Measurements from ENCODE around the gene OR5B12.
"Not testable (repeated sequence)": the region's sequence is repeated elsewhere in the genome, so short reads cannot be mapped to it uniquely, and the experiment has no call there.

Gene OR5B12

GRCh38 chr11:58442136-58442535, at the start of gene OR5B12:
OR5B12 (minus strand) TSS chr11:58442236; CDS start chr11:58440151, 2,085 bp downstream.
- no peak for DNase-seq (ENCODE audit: low spot score)
- no peak for FAIRE-seq

GRCh38 chr11:58490827-58491226, 48.8 kb upstream of the OR5B12 start:
- DNase-seq (ENCODE audit: low spot score) (no peak), FAIRE-seq (no peak)

GRCh38 chr11:58487170-58487569, 45.1 kb upstream of the OR5B12 start:
- FAIRE-seq (no peak), DNase-seq (ENCODE audit: low spot score) (no peak)

- FAIRE-seq (no peak), DNase-seq (ENCODE audit: low spot score) (no peak)
Measured at GRCh38 chr11:58485961-58486360, 43.9 kb upstream of the OR5B12 start.

GRCh38 chr11:58471892-58472291, 29.9 kb upstream of the OR5B12 start:
- DNase-seq (ENCODE audit: low spot score): no peak
- FAIRE-seq: no peak

- DNase-seq (ENCODE audit: low spot score) (no peak), FAIRE-seq (no peak)
Measured at GRCh38 chr11:58466293-58466692, 24.3 kb upstream of the OR5B12 start.

GRCh38 chr11:58465690-58466089, 23.7 kb upstream of the OR5B12 start:
- FAIRE-seq (no peak), DNase-seq (ENCODE audit: low spot score) (no peak)

GRCh38 chr11:58451585-58451984, 9.5 kb upstream of the OR5B12 start:
- FAIRE-seq (no peak), DNase-seq (ENCODE audit: low spot score) (no peak)

- DNase-seq (ENCODE audit: low spot score) (no peak), FAIRE-seq (no peak)
Measured at GRCh38 chr11:58446294-58446693, 4.3 kb upstream of the OR5B12 start.

GRCh38 chr11:58444300-58444699, 2.3 kb upstream of the OR5B12 start:
- no peak for FAIRE-seq
- no peak for DNase-seq (ENCODE audit: low spot score)

GRCh38 chr11:58438486-58438885, 3.5 kb downstream of the OR5B12 start:
- FAIRE-seq: no peak
- no peak for DNase-seq (ENCODE audit: low spot score)

- FAIRE-seq: no peak
- no peak for DNase-seq (ENCODE audit: low spot score)
Measured at GRCh38 chr11:58434217-58434616, 7.8 kb downstream of the OR5B12 start.

GRCh38 chr11:58433638-58434203, 8.3 kb downstream of the OR5B12 start:
- FAIRE-seq: no peak
- no peak for DNase-seq (ENCODE audit: low spot score)

GRCh38 chr11:58429273-58429672, 12.8 kb downstream of the OR5B12 start:
- no peak for FAIRE-seq
- DNase-seq (ENCODE audit: low spot score): no peak

- FAIRE-seq: no peak
Measured at GRCh38 chr11:58428021-58428420, 14.0 kb downstream of the OR5B12 start, which contains the start of gene OR5B2. OR5B2 (minus strand) TSS chr11:58428121; CDS start chr11:58423261, 4,860 bp downstream.

GRCh38 chr11:58406774-58407173, 35.3 kb downstream of the OR5B12 start, which contains the start of gene OR5B3:
OR5B3 (minus strand) TSS chr11:58406874; CDS start chr11:58403409, 3,465 bp downstream.
- FAIRE-seq (no peak), DNase-seq (ENCODE audit: low spot score) (no peak)

More at GRCh38 chr11:58428021-58428420, 14.0 kb downstream of the OR5B12 start, which contains the start of gene OR5B2:
- no peak for DNase-seq (ENCODE audit: low spot score)

GRCh38 chr11:58399622-58400021, 42.4 kb downstream of the OR5B12 start:
- not testable (repeated sequence) for FAIRE-seq; DNase-seq (ENCODE audit: low spot score)

GRCh38 chr11:58395581-58395980, 46.5 kb downstream of the OR5B12 start:
- no peak for DNase-seq (ENCODE audit: low spot score)
- no peak for FAIRE-seq

GRCh38 chr11:58394195-58394594, 47.8 kb downstream of the OR5B12 start:
- no peak for FAIRE-seq
- peak; percentile 59 for DNase-seq (ENCODE audit: low spot score)

- DNase-seq (ENCODE audit: low spot score) (peak; percentile 7), FAIRE-seq (no peak)
Measured at GRCh38 chr11:58392746-58393145, 49.3 kb downstream of the OR5B12 start.

- DNase-seq (ENCODE audit: low spot score) (no peak), FAIRE-seq (no peak)
Measured at GRCh38 chr11:58391879-58392278, 50.2 kb downstream of the OR5B12 start.

- no peak for FAIRE-seq
- DNase-seq (ENCODE audit: low spot score): no peak
Measured at GRCh38 chr11:58390551-58391063, 51.4 kb downstream of the OR5B12 start.
